22Rv1 (cell line): ENCODE results near the gene ATRNL1.

Source experiments
- CTCF ChIP-seq: fragments of 450-650 bp; IDR thresholded peaks from 2 replicates; pipeline ENCODE4 v1.5.1; 2017; ENCODE audit warnings: mild to moderate bottlenecking
- ZFX ChIP-seq: fragments of 450-650 bp; IDR thresholded peaks from 2 replicates; pipeline ENCODE4 v1.6.1; 2017; ENCODE audit warnings: antibody characterized with exemption, borderline replicate concordance

GRCh38 chr10:115981081-115981480 is 887.9 kb downstream of the ATRNL1 start:
- TF ChIP-seq CTCF: no peak
- no peak for TF ChIP-seq ZFX
